HG02623 (cell line): ENCODE results near the gene SPSB1.

Experiments
- ATAC-seq: cut with Tn5 transposase; IDR thresholded peaks from one replicate; pipeline ENCODE4 v1.9.1; 2021; ENCODE audit warnings: moderate library complexity; ENCODE audit not compliant: unreplicated experiment

Gene SPSB1

GRCh38 chr1:9317591-9318417 lies 25.1 kb downstream of the SPSB1 start:
- no peak for ATAC-seq

GRCh38 chr1:9319208-9319788 lies 26.6 kb downstream of the SPSB1 start:
- ATAC-seq = no peak

GRCh38 chr1:9319789-9320519 lies 27.3 kb downstream of the SPSB1 start:
- ATAC-seq = no peak

GRCh38 chr1:9320520-9321479 lies 28.1 kb downstream of the SPSB1 start:
- ATAC-seq = no peak

GRCh38 chr1:9321480-9321849 lies 28.8 kb downstream of the SPSB1 start:
- no peak for ATAC-seq

- no peak for ATAC-seq
These were observed 29.4 kb downstream of the SPSB1 start for GRCh38 chr1:9321986-9322660.

GRCh38 chr1:9322661-9323244 lies 30.1 kb downstream of the SPSB1 start:
- ATAC-seq = no peak

- ATAC-seq = no peak
These were observed 31.8 kb downstream of the SPSB1 start for GRCh38 chr1:9324246-9325096.

GRCh38 chr1:9326596-9326995 lies 33.9 kb downstream of the SPSB1 start:
- no peak for ATAC-seq

GRCh38 chr1:9328201-9328600 lies 35.5 kb downstream of the SPSB1 start:
- no peak for ATAC-seq

- ATAC-seq = no peak
These were observed 36.0 kb downstream of the SPSB1 start for GRCh38 chr1:9328715-9329114.

- ATAC-seq = no peak
These were observed 38.3 kb downstream of the SPSB1 start for GRCh38 chr1:9331016-9331415.

GRCh38 chr1:9331558-9332346 lies 39.1 kb downstream of the SPSB1 start:
- no peak for ATAC-seq

GRCh38 chr1:9332513-9333143 lies 39.9 kb downstream of the SPSB1 start:
- ATAC-seq = no peak

GRCh38 chr1:9338397-9339246 lies 45.9 kb downstream of the SPSB1 start:
- no peak for ATAC-seq

GRCh38 chr1:9340172-9340854 lies 47.6 kb downstream of the SPSB1 start:
- no peak for ATAC-seq
